Stimulated activated CD8-positive, alpha-beta memory T cell treated with anti-CD3 and anti-CD28 coated beads, Interleukin-2, amount 100 ng/mL, for 48 hours (primary cell): ENCODE data around the gene RER1.

Source experiments
- DNase-seq, 2 donors: peaks; one replicate each; pipeline ENCODE4 v3.0.0-alpha.2; 2020; ENCODE audit warnings: low read depth in 2 of 2

Gene RER1

DNA sequence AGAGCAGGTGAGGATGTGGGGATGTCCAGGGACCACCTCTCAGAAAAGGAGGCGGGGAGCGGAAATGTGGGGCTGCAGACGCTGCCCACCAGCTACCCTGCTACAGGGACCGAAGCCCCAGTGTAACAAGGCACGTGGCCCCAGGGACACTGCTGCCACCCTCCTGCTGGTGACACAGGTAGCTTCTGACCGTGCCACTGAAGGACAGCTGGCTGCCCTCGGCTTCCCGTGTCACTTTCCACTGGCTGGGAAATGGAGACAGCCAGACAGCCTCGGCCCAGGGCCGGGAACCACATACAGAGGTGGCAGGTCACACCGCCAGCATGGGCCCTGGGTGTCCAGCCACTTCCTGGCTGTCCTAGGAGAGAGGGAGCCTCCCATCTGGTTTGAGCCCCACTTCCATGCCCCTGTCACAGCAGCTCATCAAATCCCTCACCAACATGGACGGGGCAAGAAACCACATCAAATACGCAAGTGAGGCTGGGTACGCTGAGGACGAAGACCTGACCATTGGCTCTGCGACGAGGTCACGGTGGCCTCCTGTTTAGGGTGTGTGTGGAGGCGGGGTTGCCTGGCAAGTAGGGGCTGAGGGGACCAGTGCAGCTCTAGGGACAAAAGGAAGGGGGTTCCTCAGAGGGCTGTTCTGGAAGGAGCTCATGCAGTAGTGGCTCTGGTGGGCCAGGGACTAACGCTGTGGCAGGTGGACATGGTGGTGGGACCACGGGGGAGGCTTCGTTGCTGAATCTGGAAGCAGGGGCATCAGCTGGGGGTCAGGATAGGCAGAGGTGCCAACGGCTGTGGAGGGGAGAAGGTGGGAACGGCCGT lies 15.7 kb downstream of the RER1 start:
- no peak for DNase-seq

- DNase-seq = no peak
These were observed 16.3 kb downstream of the RER1 start for GRCh38 chr1:2407991-2408275.

DNA sequence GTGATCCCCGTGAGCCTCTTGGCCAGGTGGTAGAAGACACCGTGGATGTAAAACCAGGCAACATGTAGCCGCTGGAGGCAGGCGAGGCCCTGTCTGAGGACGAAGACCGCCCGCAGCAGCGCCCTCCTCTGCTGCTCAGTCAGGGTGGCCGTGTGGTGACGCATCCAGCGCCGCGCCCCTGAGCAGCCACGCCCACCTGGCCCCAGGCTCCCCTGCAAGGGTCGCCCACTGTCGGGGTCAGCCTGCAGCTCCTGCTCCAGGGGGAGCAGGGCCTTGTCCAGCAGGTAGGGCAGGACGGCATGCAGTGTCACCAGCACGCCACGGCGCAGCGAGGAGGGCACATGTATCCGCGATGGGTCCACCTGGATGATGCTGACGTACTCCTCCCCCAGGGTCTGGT lies 16.8 kb downstream of the RER1 start:
- DNase-seq = no peak

GRCh38 chr1:2408859-2409276 lies 17.2 kb downstream of the RER1 start:
- no peak for DNase-seq

DNA sequence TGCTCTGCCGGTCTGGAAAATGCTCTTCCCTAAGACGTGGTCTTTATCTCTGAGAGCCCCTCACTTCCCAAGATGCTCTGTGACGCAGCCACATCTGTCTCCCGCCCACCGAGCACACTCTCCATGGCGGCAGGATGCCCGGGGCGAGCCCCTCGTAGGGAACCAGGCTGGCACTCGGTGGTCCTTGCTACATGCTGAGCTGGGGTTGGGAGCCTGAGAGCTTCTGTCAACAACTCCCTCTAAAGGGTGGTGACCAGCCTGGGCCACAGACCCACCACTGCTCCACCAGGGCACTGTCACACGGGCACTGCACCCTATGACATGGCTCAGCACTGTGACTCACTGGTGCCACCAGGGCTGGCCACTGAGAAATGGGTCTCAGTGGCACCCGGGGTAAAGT lies 18.1 kb downstream of the RER1 start:
- DNase-seq = no peak

DNA sequence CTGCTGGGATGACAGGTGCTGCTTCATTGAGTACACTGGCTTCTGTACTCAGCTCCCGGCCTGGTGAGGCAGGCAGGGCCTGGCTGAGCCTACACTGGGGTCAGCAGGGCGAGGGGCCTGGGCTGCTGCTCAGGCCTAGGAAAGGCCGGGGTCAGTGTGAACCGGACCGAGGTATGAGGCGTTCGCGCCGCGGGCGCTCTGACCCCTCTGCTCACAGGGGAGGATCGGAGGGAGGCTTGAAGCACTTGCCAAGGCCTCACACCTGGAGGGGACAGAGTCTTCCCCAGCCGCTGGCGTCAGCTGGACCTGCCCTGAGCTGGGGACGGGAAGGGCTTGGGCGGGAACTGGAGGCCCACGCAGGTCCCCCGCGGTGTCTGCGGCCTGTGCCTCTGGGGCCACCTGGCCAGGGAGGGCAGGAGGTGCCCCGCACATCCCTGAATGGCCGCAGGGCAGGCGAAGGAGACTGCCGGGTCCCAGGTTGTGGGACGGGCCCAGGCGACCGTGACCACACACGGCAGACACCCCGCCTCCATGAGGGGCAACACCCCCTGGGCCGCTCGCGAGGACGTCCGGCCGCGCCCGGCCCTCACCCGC lies 20.3 kb downstream of the RER1 start:
- DNase-seq = no peak

GRCh38 chr1:2412395-2412772 lies 20.7 kb downstream of the RER1 start, which contains the start of gene PEX10:
Gene PEX10 (minus strand): TSS chr1:2412564. CDS start chr1:2412502, 62 bp downstream.
- DNase-seq = peak; percentile 100

DNA sequence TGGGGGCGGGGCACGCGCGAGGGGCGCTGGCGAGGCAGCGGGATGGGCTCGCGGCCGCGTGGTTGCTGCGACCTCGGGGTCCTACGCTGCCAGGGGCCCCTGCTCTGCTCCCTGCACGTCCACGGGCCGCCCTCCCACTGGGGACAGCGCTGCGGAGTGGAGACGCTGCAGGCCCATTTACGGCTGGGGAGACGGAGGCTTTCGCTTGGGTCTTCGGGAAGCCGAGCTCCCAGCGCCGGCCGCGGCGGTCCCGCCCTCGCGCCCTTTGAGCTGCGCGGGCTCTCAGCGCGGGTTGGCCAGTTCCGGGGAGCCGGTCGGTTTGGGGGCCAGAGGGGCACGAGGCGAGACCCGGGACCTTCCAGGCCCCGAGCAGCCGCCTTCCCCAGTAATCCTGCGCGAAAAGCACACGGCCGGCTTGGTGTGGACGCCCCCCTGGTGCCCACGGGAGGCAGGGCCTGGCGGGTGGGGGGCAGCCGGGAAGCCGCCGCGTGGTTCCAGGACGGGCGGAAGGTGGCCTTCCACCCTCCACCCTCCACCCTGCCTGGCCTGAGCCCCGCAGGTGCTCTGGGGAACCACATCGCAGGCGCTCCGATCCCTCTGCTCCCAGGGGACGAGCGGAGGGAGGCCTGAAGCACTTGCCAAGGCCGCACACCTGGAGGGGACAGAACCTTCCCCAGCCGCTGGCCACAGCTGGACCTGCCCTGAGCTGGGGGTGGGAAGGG lies 21.3 kb downstream of the RER1 start:
- no peak for DNase-seq

DNA sequence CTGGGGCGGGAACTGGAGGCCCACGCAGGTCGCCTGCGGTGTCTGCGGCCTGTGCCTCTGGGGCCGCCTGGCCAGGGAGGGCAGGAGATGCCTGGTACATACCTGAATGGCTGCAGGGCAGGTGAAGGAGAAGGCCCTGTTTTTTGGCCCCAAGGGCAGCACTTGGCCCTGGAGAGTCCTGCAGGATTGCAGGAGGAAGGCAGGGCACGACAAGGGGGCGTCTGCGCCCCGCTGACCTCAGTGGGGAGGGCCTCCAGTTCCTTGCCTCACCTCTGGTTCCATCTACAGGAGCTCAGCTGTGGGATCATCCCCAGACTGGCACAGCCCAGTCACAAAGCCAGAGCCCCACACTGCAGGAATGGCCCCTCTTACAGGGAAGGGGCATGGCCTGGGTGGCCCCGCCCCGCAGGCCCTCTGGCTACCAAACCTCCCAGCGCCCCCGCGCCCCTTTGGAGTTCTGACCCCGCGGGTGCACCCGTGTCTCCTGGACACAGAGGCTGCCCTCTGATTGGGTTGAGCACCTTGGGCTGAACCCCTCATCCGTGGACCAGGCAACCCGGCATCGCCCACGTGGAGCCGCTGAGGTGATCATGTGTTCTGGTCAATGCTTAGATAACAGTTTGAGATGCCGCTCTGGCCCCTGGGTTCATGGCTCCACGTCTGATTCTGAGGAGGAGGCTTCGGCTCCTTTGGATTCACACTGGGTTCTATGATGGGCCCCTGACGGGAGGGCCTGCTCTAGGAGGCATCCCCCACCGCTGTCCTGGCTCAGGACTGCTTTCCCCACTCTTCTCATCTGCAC lies 22.1 kb downstream of the RER1 start:
- DNase-seq = no peak

DNA sequence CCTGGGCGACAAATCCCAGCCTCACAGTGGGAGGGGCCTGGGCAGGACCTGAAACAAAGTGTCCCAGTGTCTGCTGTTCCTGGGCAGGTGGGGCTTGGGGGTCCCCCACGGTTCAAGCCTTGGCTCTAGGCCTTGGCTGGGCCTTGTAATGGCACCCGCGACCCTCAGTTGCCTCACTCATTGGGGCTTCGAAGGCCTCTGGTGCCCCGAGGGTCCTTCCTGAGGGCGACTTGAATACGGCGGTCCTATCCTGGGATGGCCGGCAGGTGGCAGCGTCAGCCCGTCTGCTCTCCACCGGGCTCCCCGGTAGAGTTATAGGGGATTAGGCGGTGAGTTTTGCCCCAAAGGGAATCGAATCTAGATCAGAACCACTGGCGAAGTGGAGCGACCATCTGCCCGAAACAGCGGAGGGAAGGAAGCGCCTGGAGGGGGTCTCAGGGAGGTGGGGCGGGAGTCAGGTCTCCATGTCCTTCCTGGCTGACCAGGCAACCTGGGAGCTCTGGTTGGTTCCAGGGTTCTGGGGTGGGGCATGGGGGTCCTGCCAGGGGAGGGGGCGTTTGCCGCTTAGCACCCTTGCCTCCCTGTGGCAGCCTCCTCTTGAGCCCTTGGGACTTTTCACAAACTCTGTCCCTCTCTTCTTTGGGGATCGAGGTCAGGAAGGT lies 22.8 kb downstream of the RER1 start:
- DNase-seq = peak; percentile 63 to 77

- DNase-seq = no peak
These were observed 23.7 kb downstream of the RER1 start for GRCh38 chr1:2415337-2415736.

DNA sequence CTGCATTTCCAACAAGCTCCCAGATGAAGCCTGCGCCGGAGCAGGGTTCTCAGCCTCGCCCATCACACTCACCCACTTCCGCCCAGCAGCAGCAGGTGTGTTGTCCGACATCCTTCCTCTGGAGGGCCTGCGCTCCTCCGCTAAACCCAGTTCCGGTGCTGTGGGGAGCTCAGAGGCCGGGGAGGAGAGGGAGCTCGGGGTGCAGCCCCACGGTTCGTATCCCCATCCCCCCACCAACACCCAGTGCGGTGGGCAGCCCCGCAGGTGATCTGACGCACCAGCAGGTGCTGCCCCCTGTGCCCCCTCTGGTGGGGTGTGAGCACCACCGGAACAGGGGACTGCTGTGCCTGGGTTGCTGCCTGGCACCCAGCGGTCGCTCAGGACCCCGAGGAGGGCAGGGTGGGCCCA lies 24.2 kb downstream of the RER1 start:
- DNase-seq = no peak

DNA sequence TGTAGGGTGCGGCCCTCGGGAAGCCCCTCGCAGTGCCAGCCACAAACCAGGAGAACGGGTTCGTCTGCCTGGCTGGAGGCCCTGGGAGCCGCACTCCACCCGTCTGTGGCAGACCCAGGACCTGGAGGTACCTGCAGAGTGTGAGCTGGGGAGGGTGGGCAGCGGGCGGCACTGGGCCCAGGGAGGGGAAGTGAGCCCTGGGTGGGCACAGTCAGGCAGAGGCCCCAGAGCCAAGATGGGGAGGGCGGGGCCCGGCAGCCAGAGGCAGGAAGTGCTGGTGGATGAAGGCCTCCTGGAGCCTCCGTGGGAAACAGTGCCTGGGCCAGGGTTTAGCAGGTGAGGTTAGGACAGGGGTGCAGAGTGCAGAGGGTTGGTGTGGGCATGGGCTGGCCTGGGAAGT lies 24.8 kb downstream of the RER1 start:
- peak in 1 of 2 donors; percentile 19 for DNase-seq

DNA sequence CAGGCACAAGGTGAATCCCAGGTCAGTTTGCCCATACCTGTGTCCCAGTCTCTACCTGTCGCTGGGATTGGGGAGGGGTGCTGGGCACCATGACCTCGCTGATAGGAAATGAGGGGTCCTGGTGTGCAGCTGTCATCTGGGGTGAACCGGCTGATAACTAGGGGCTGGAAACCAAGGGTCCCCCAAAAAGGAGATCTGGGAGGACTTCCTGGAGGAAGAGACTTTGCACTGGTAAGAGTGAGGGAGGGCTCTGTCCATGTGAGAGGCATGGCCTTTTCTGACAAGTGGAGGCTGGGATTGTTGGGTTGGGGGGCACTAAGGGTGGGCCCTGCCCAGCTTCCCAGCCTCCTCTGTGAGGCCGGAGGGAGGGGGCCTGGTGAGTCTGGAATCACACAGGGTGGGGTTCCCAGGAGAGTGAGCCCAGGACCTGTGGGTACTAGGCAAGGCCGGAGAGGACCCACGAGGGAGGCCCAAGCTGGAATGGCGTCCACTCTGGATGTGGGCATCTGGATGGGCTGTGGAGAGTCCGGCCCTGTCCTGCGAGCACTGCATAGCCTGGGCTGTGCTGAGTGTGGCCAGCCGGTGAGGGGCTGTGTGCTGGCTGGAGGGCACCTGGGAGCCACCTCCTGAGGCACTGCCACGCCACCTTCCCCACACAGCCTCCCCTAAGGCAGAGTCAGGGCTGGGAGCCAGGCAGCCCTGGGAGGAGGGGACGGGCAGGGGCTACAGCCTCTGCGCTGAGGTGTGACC lies 25.6 kb downstream of the RER1 start:
- no peak for DNase-seq

DNA sequence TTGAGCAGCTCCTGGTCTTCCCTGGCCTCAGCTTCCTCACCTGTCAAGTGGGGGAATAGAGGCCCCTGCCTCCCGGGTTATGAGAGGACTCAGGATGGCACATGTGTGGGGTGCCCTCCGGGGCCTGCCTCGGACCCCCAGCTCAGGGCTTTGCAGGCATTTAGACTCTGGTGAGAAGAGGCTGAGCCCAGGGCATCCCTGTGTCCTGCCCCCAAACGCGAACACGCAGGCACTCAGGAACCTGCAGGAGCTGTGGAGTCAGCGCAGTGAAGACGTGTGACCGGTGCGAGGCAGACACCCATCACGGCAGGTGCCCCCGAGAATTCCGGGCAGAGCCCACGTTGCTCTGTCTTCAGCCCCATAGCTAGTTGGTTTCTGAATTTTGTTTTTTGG lies 26.2 kb downstream of the RER1 start:
- no peak for DNase-seq

GRCh38 chr1:2418791-2419320 lies 27.2 kb downstream of the RER1 start:
- DNase-seq = no peak

GRCh38 chr1:2419416-2419815 lies 27.8 kb downstream of the RER1 start:
- no peak for DNase-seq

GRCh38 chr1:2422523-2422922 lies 30.9 kb downstream of the RER1 start:
- no peak for DNase-seq

GRCh38 chr1:2425892-2426291 lies 34.3 kb downstream of the RER1 start:
- no peak for DNase-seq

DNA sequence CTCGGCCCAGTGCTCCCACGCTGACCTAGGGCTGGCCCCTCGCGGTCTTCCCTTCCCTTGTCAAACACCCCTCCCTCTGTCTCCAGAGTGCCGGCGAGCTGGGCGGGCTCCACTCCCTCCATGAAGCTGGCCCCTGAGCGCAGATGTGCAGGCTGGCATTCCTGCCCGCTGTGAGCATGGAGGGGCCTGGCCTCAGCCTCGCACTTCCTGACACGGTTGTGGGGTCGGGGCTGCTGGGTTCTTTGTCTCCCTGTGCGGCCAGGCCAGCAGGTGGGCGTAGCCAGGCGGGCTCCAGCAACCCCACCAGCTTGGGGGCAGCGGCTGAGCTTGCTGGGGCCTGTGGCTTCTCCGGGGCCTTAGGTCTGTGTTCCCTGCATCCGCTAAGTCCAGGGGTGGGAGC lies 34.9 kb downstream of the RER1 start:
- no peak for DNase-seq

GRCh38 chr1:2427051-2427450 lies 35.4 kb downstream of the RER1 start:
- no peak for DNase-seq
